ENCODE results near the gene ONECUT3.

The ONECUT3 gene

GRCh38 chr19:1752009-1752756 is 1.1 kb upstream of the ONECUT3 start:
- Histone ChIP-seq H2AFZ (ENCODE audit: low read length) (no peak overlapping the region), H3K18ac (ENCODE audit: low read length) (no peak overlapping the region), H4K91ac (ENCODE audit: low read depth, low read length, poor library complexity) (no peak overlapping the region), H2BK15ac (ENCODE audit: low read length) (no peak overlapping the region), H2BK120ac (ENCODE audit: low read depth, low read length) (no peak overlapping the region), H3K14ac (ENCODE audit: low read length) (no peak overlapping the region), H3K4me2 (ENCODE audit: insufficient read depth, low read length, poor library complexity, severe bottlenecking) (no peak overlapping the region), H3K79me1 (ENCODE audit: low read depth, low read length) (peaks cover 2% of the 10 kb centered on the region), H2BK12ac (ENCODE audit: low read length) (no peak overlapping the region), H4K8ac (ENCODE audit: low read depth, low read length) (no peak overlapping the region), H3K4me1 (ENCODE audit: control insufficient read depth in 2 of 2, insufficient read depth in 1 of 2, low read depth in 1 of 2, low read length in 2 of 2) (peaks cover 10 to 12% of the 10 kb centered on the region in 2 donors), H3K9me3 (replicated peaks in 1 of 2; ENCODE audit: control insufficient read depth in 2 of 2, insufficient read depth in 1 of 2, low read depth in 1 of 2, low read length in 2 of 2) (no peaks in the 10 kb centered on the region), H3K23ac (ENCODE audit: low read depth, low read length, poor library complexity) (no peak overlapping the region), H3K4me3 (ENCODE audit: low read length in 2 of 2) (no peak overlapping the region), H3K27ac (replicated peaks; ENCODE audit: low read length) (no peak overlapping the region), H3K27me3 (ENCODE audit: control insufficient read depth in 3 of 3, insufficient read depth in 3 of 3, low read depth in 1 of 3, low read length in 3 of 3) (peaks cover 79 to 99% (median 97%) of the 10 kb centered on the region in 3 experiments), H3K9ac (ENCODE audit: low read depth, low read length, poor library complexity) (no peak overlapping the region), H3K36me3 (replicated peaks in 1 of 2; ENCODE audit: control insufficient read depth in 2 of 2, insufficient read depth in 2 of 2, low read length in 2 of 2) (no peaks in the 10 kb centered on the region), H2AK5ac (ENCODE audit: low read depth, low read length) (peak overlapping the region; percentile 70), H2BK5ac (ENCODE audit: low read length) (no peak overlapping the region), H3K4ac (ENCODE audit: low read length) (no peak overlapping the region)
- WGBS, 2 donors (ENCODE audit: extremely low coverage in 2 of 2, insufficient read length in 2 of 2, insufficient replicate concordance in 1 of 2) = no CpG with 5 or more reads among the region's 16 CpGs
- DNase-seq (ENCODE audit: low spot score) = no peak

DNA sequence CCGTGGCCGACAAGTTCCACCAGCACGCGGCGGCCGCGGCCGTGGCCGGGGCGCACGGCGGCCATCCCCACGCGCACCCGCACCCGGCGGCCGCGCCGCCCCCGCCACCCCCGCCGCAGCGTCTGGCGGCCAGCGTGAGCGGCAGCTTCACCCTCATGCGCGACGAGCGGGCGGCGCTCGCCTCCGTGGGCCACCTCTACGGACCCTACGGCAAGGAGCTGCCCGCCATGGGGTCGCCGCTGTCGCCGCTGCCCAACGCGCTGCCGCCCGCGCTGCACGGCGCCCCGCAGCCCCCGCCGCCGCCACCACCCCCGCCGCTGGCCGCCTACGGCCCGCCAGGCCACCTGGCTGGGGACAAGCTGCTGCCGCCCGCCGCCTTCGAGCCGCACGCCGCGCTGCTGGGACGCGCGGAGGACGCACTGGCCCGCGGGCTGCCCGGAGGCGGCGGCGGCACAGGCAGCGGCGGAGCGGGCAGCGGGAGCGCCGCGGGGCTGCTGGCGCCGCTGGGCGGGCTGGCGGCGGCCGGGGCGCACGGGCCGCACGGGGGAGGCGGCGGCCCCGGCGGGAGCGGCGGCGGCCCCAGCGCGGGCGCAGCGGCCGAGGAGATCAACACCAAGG is 821 bp downstream of the ONECUT3 start:
- Histone ChIP-seq H3K23ac (ENCODE audit: low read depth, low read length, poor library complexity) (no peak overlapping the region), H4K91ac (ENCODE audit: low read depth, low read length, poor library complexity) (no peak overlapping the region), H3K4ac (ENCODE audit: low read length) (no peak overlapping the region), H3K79me1 (ENCODE audit: low read depth, low read length) (peaks cover 2% of the 10 kb centered on the region), H3K4me3 (ENCODE audit: low read length in 2 of 2) (no peak overlapping the region), H2BK120ac (ENCODE audit: low read depth, low read length) (no peak overlapping the region), H3K9ac (ENCODE audit: low read depth, low read length, poor library complexity) (no peak overlapping the region), H4K8ac (ENCODE audit: low read depth, low read length) (no peak overlapping the region), H3K27me3 (ENCODE audit: control insufficient read depth in 3 of 3, insufficient read depth in 3 of 3, low read depth in 1 of 3, low read length in 3 of 3) (peaks cover 84 to 100% (median 96%) of the 10 kb centered on the region in 3 experiments), H3K9me3 (replicated peaks in 1 of 2; ENCODE audit: control insufficient read depth in 2 of 2, insufficient read depth in 1 of 2, low read depth in 1 of 2, low read length in 2 of 2) (no peaks in the 10 kb centered on the region), H2AFZ (ENCODE audit: low read length) (no peak overlapping the region), H2AK5ac (ENCODE audit: low read depth, low read length) (no peak overlapping the region), H3K4me1 (ENCODE audit: control insufficient read depth in 2 of 2, insufficient read depth in 1 of 2, low read depth in 1 of 2, low read length in 2 of 2) (peaks cover 6 to 14% of the 10 kb centered on the region in 2 donors), H2BK12ac (ENCODE audit: low read length) (no peak overlapping the region), H3K14ac (ENCODE audit: low read length) (no peak overlapping the region), H3K36me3 (replicated peaks in 1 of 2; ENCODE audit: control insufficient read depth in 2 of 2, insufficient read depth in 2 of 2, low read length in 2 of 2) (no peaks in the 10 kb centered on the region), H3K18ac (ENCODE audit: low read length) (no peak overlapping the region), H2BK15ac (ENCODE audit: low read length) (no peak overlapping the region), H3K4me2 (ENCODE audit: insufficient read depth, low read length, poor library complexity, severe bottlenecking) (peak overlapping the region; percentile 11), H2BK5ac (ENCODE audit: low read length) (no peak overlapping the region), H3K27ac (replicated peaks; ENCODE audit: low read length) (no peak overlapping the region)
- DNase-seq (ENCODE audit: low spot score) = no peak
- WGBS, 2 donors (ENCODE audit: extremely low coverage in 2 of 2, insufficient read length in 2 of 2, insufficient replicate concordance in 1 of 2) = no CpG with 5 or more reads among the region's 105 CpGs

- Histone ChIP-seq H3K36me3 (replicated peaks in 1 of 2; ENCODE audit: control insufficient read depth in 2 of 2, insufficient read depth in 2 of 2, low read length in 2 of 2) (no peaks in the 10 kb centered on the region), H2AFZ (ENCODE audit: low read length) (peak overlapping the region; percentile 79)
Measured at GRCh38 chr19:1754636-1755466, 1.5 kb downstream of the ONECUT3 start.

More at GRCh38 chr19:1754636-1755466, 1.5 kb downstream of the ONECUT3 start:
- peak overlapping the region; percentile 9 to 52 for H3K4me3 ChIP-seq (ENCODE audit: low read length in 2 of 2)
- H2BK5ac ChIP-seq (ENCODE audit: low read length) = peak overlapping the region; percentile 22
- peak overlapping the region; percentile 54 for H3K4me2 ChIP-seq (ENCODE audit: insufficient read depth, low read length, poor library complexity, severe bottlenecking)
- peak overlapping the region; percentile 2 for H3K9ac ChIP-seq (ENCODE audit: low read depth, low read length, poor library complexity)
- no peak overlapping the region for H4K8ac ChIP-seq (ENCODE audit: low read depth, low read length)
- peaks cover 2% of the 10 kb centered on the region for H3K79me1 ChIP-seq (ENCODE audit: low read depth, low read length)
- peak overlapping the region; percentile 89 for H3K18ac ChIP-seq (ENCODE audit: low read length)
- H2BK12ac ChIP-seq (ENCODE audit: low read length) = peak overlapping the region; percentile 24
- no peak overlapping the region for H4K91ac ChIP-seq (ENCODE audit: low read depth, low read length, poor library complexity)
- no CpG with 5 or more reads among the region's 80 CpGs for WGBS, 2 donors (ENCODE audit: extremely low coverage in 2 of 2, insufficient read length in 2 of 2, insufficient replicate concordance in 1 of 2)
- peaks cover 84 to 100% (median 96%) of the 10 kb centered on the region in 3 experiments for H3K27me3 ChIP-seq (ENCODE audit: control insufficient read depth in 3 of 3, insufficient read depth in 3 of 3, low read depth in 1 of 3, low read length in 3 of 3)
- H2BK120ac ChIP-seq (ENCODE audit: low read depth, low read length) = no peak overlapping the region
- no peak for DNase-seq (ENCODE audit: low spot score)
- peak overlapping the region; percentile 35 for H2AK5ac ChIP-seq (ENCODE audit: low read depth, low read length)
- H3K14ac ChIP-seq (ENCODE audit: low read length) = peak overlapping the region; percentile 1
- H3K23ac ChIP-seq (ENCODE audit: low read depth, low read length, poor library complexity) = peak overlapping the region; percentile 73
- H3K4me1 ChIP-seq (ENCODE audit: control insufficient read depth in 2 of 2, insufficient read depth in 1 of 2, low read depth in 1 of 2, low read length in 2 of 2) = peaks cover 6 to 14% of the 10 kb centered on the region in 2 donors
- H3K9me3 ChIP-seq (replicated peaks in 1 of 2; ENCODE audit: control insufficient read depth in 2 of 2, insufficient read depth in 1 of 2, low read depth in 1 of 2, low read length in 2 of 2) = no peaks in the 10 kb centered on the region
- no peak overlapping the region for H3K27ac ChIP-seq (replicated peaks; ENCODE audit: low read length)
- H2BK15ac ChIP-seq (ENCODE audit: low read length) = no peak overlapping the region
- H3K4ac ChIP-seq (ENCODE audit: low read length) = no peak overlapping the region

Measured in neuronal stem cell (in vitro differentiated cells).